G401 (cell line): ENCODE measurements around the gene LRRC7. TPM values are rescaled to one million over a fixed set of nuclear protein-coding genes. Genes with fewer than 3 reads are reported as not detected.

Source experiments
- DNase-seq: peaks from one replicate; pipeline ENCODE4 v3.0.0-alpha.2; 2015; ENCODE audit warnings: low spot score
- in situ Hi-C: cut with HindIII; loops from 2 replicates; pipeline ENCODE4 v1.10.0; 2016; ENCODE audit warnings: low sequenced_read_pairs, mixed read lengths
- total RNA-seq: library from RNA; depleted of rRNA; stranded (reverse); fragments of >200 nt; shearing (Covaris generic); gene quantifications from 2 replicates; pipeline ENCODE4 v1.2.3, GENCODE V29; 2014

LRRC7 gene
- total RNA-seq, 1 experiment from 2014 or later = not detected

DNA sequence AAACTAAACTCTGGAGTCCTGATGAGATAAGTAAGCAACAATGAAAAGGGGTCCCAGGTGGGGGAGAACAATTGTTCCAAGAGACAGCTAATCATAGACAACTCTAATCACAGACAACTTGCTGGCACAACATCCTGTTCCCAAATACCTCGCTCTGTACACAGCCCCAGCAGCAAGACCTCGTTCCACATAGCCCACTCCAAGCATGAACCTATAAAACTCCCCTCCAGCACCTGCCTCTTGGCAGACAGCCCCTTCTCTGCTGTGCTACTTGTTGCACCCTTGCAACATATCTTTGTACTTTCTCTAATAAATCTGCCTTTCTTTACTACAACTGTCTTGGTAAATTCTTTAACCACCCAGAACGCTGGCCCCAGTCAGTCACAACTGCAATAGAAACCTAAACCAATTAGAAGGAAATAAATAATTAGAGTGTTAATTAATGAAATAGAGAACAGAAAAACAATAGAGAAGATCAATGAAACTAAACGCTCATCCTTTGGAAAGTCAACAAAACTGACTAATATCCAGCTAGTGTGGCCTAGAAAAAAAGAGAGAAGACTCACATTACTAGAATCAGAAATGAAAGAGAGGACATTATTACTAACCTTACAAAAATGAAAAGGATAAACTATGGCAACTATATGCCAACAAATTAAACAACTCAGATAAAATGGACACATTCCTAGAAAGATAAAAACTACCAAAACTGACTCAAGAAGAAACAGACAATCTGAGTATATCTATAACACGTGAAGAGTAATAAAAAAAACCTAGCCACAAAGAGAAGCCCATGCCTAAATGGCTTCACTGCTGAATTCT is 601.5 kb downstream of the LRRC7 start:
- DNase-seq = no peak
- in situ Hi-C loops = no loop called here

DNA sequence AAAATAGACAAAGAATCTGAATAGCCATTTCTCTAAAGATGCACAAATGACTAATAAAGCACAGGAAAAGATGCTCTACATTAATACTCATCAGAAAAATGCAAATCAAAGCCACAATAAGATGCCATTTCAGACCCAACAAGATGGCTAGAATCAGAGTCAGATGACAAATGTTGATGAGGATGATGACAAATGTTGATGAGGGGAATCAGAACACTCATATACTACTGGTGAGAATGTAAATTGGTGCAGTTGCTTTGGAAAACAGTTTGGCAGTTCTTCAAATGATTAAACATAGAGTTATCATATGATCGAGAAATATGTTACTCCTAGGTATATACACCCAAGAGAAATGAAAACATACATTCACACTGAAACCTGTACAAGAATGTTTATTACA is 603.8 kb downstream of the LRRC7 start:
- in situ Hi-C loops = no loop called here
- DNase-seq = no peak
